Renal cortical epithelial cell (primary cell): Measurements from ENCODE around the gene LRRC8D. TPM values are rescaled to one million over a fixed set of nuclear protein-coding genes. Genes with fewer than 3 reads are reported as not detected.

Experiments
- DNase-seq: peaks from one replicate; pipeline ENCODE4 v3.0.0-alpha.2; 2011; ENCODE audit warnings: low read depth
- total RNA-seq: library from RNA; depleted of rRNA; stranded (reverse); fragments of >200 nt; gene quantifications from 2 replicates; pipeline ENCODE4 v1.2.3, GENCODE V29; 2014

Gene LRRC8D
- total RNA-seq, 1 donor from 2014 or later, result 43.8 TPM

- DNase-seq, result peak; percentile 58
Measured at GRCh38 chr1:89894210-89895201, 73.7 kb downstream of the LRRC8D start.

- DNase-seq, result no peak
Measured at GRCh38 chr1:89896105-89896942, 75.5 kb downstream of the LRRC8D start.

- DNase-seq, result no peak
Measured at GRCh38 chr1:89897347-89898133, 76.7 kb downstream of the LRRC8D start.

GRCh38 chr1:89898150-89898549 is 77.3 kb downstream of the LRRC8D start:
- no peak for DNase-seq

- no peak for DNase-seq
Measured at GRCh38 chr1:89898695-89899470, 78.1 kb downstream of the LRRC8D start.

- no peak for DNase-seq
Measured at GRCh38 chr1:89900323-89900722, 79.5 kb downstream of the LRRC8D start.

- no peak for DNase-seq
Measured at GRCh38 chr1:89900791-89901708, 80.2 kb downstream of the LRRC8D start.

GRCh38 chr1:89901957-89902669 is 81.3 kb downstream of the LRRC8D start:
- no peak for DNase-seq

- no peak for DNase-seq
Measured at GRCh38 chr1:89903550-89903949, 82.7 kb downstream of the LRRC8D start.

GRCh38 chr1:89904219-89904980 is 83.6 kb downstream of the LRRC8D start:
- peak; percentile 57 for DNase-seq

GRCh38 chr1:89905395-89906058 is 84.7 kb downstream of the LRRC8D start:
- no peak for DNase-seq

- DNase-seq, result no peak
Measured at GRCh38 chr1:89906088-89906487, 85.3 kb downstream of the LRRC8D start.

GRCh38 chr1:89907727-89908212 is 86.9 kb downstream of the LRRC8D start:
- peak; percentile 80 for DNase-seq

GRCh38 chr1:89908273-89908671 is 87.4 kb downstream of the LRRC8D start:
- no peak for DNase-seq

- peak; percentile 67 for DNase-seq
Measured at GRCh38 chr1:89908672-89909436, 88.0 kb downstream of the LRRC8D start.

- DNase-seq, result no peak
Measured at GRCh38 chr1:89910268-89910667, 89.4 kb downstream of the LRRC8D start.

GRCh38 chr1:89910780-89911179 is 89.9 kb downstream of the LRRC8D start:
- peak; percentile 92 for DNase-seq
